HepG2 (cell line): Measurements from ENCODE around the gene MAB21L4. TPM values are rescaled to one million over a fixed set of nuclear protein-coding genes. Genes with fewer than 3 reads are reported as not detected.

Experiments
- AKAP8 ChIP-seq: sonication (generic); formaldehyde crosslinking; IDR thresholded peaks from 2 replicates; pipeline ENCODE4 v1.5.1; 2020; ENCODE audit warnings: mild to moderate bottlenecking, missing genetic modification reagents
- ATF3 ChIP-seq: sonication (generic); formaldehyde crosslinking; IDR thresholded peaks from 2 replicates; pipeline ENCODE4 v1.4.0; 2020; ENCODE audit warnings: missing genetic modification reagents
- DRAP1 ChIP-seq: IDR thresholded peaks from 2 replicates; pipeline ENCODE4 v1.6.1; 2016; ENCODE audit warnings: missing genetic modification reagents, missing compliant biosample characterization
- ELF3 ChIP-seq: IDR thresholded peaks from 2 replicates; pipeline ENCODE4 v1.6.1; 2016; ENCODE audit warnings: missing genetic modification reagents, missing compliant biosample characterization
- FOXO1 ChIP-seq: sonication (generic); formaldehyde crosslinking; IDR thresholded peaks from 2 replicates; pipeline ENCODE4 v1.4.0; 2020; ENCODE audit warnings: missing genetic modification reagents
- IRF2 ChIP-seq: IDR thresholded peaks from 2 replicates; pipeline ENCODE4 v1.6.1; 2018; ENCODE audit warnings: missing genetic modification reagents, missing compliant biosample characterization
- KLF9 ChIP-seq: IDR thresholded peaks from 2 replicates; pipeline ENCODE4 v1.6.1; 2016; ENCODE audit warnings: low read depth
- MTA3 ChIP-seq: sonication (generic); formaldehyde crosslinking; IDR thresholded peaks from 2 replicates; pipeline ENCODE4 v1.4.0; 2020; ENCODE audit warnings: missing genetic modification reagents
- NR1H2 ChIP-seq: sonication (generic); formaldehyde crosslinking; IDR thresholded peaks from 2 replicates; pipeline ENCODE4 v1.8.1; 2022; ENCODE audit warnings: low read depth, missing genetic modification reagents, borderline replicate concordance
- POLR2AphosphoS2 ChIP-seq: IDR thresholded peaks from 2 replicates; pipeline ENCODE4 v1.6.1; 2011; ENCODE audit warnings: low read depth, low read length, improper control_type of control experiment
- RARG ChIP-seq: sonication (generic); formaldehyde crosslinking; IDR thresholded peaks from 2 replicates; pipeline ENCODE4 v1.4.0; 2020; ENCODE audit warnings: low read depth, mild to moderate bottlenecking, missing genetic modification reagents
- RBM39 ChIP-seq: fragments of 200-400 bp; formaldehyde crosslinking; IDR thresholded peaks from one replicate; pipeline ENCODE4 v1.6.1; 2018; ENCODE audit warnings: antibody characterized with exemption, mild to moderate bottlenecking, low read depth, low read length; ENCODE audit not compliant: poor library complexity, severe bottlenecking
- RFXAP ChIP-seq: sonication (generic); formaldehyde crosslinking; IDR thresholded peaks from 2 replicates; pipeline ENCODE4 v1.4.0; 2020; ENCODE audit warnings: missing genetic modification reagents, borderline replicate concordance
- RXRB ChIP-seq: IDR thresholded peaks from 2 replicates; pipeline ENCODE4 v1.6.1; 2016; ENCODE audit warnings: borderline replicate concordance, missing genetic modification reagents, missing compliant biosample characterization
- SNAPC5 ChIP-seq: sonication (generic); formaldehyde crosslinking; IDR thresholded peaks from 2 replicates; pipeline ENCODE4 v1.8.1; 2023; ENCODE audit warnings: mild to moderate bottlenecking, missing genetic modification reagents, borderline replicate concordance
- SOX13 ChIP-seq, 3 experiments: fragments of 450-650 bp in 1 of 3; sonication (generic) in 1 of 3; formaldehyde crosslinking in 1 of 3; IDR thresholded peaks in 2 of 3; conservative IDR thresholded peaks in 1 of 3; 2 replicates each; pipeline versions ENCODE4 v1.5.0 to v1.6.1; 2016 to 2020; ENCODE audit warnings: antibody characterized with exemption in 1 of 3, mild to moderate bottlenecking in 1 of 3, missing compliant biosample characterization in 1 of 3, missing genetic modification reagents in 1 of 3, moderate library complexity in 1 of 3
- SP4 ChIP-seq: sonication (generic); formaldehyde crosslinking; IDR thresholded peaks from 2 replicates; pipeline ENCODE4 v1.8.1; 2023; ENCODE audit warnings: mild to moderate bottlenecking, missing genetic modification reagents
- ZNF276 ChIP-seq: sonication (generic); formaldehyde crosslinking; IDR thresholded peaks from 2 replicates; pipeline ENCODE4 v1.4.0; 2020; ENCODE audit warnings: mild to moderate bottlenecking, low read depth, missing genetic modification reagents
- ZNF337 ChIP-seq: sonication (generic); formaldehyde crosslinking; IDR thresholded peaks from 2 replicates; pipeline ENCODE4 v1.5.1; 2020; ENCODE audit warnings: missing genetic modification reagents, low read depth, mild to moderate bottlenecking, borderline replicate concordance
- ZNF354B ChIP-seq: sonication (generic); formaldehyde crosslinking; IDR thresholded peaks from 2 replicates; pipeline ENCODE4 v1.8.0; 2022; ENCODE audit warnings: mild to moderate bottlenecking, missing genetic modification reagents
- ZNF841 ChIP-seq: sonication (generic); formaldehyde crosslinking; IDR thresholded peaks from 2 replicates; pipeline ENCODE4 v1.8.1; 2023; ENCODE audit warnings: missing genetic modification reagents, borderline replicate concordance
- polyA plus RNA-seq, 8 experiments: library from polyadenylated mRNA; depleted of rRNA in 3 of 8; stranded (reverse) in 7 of 8; unstranded in 1 of 8; fragments of >200 nt; fragmentation: Illumina TruSeq in 4 of 8; extraction: Trizol in 4 of 8; gene quantifications; 2 replicates each; pipeline versions ENCODE4 v1.2.1 to v1.2.3, GENCODE V29; 2011 to 2016; ENCODE audit warnings: low read depth in 4 of 8, missing spikeins in 1 of 8, mixed read lengths in 1 of 8; ENCODE audit not compliant: insufficient read depth in 1 of 8
- total RNA-seq, 5 experiments: library from RNA; depleted of rRNA; stranded (reverse); fragments of >200 nt; fragmentation: Illumina TruSeq; extraction: Trizol; gene quantifications; 2 replicates each; pipeline ENCODE4 v1.2.3, GENCODE V29; 2016; ENCODE audit warnings: low read depth in 1 of 5

The MAB21L4 gene
- total and polyA plus RNA-seq, 2 of the 13 experiments (the other 11 are each of a cell fraction or from before 2014, with no cell fraction given) = 3.0 to 14.0 TPM

- no peak for TF ChIP-seq SOX13 (IDR thresholded peaks at IDR 0.05)
- TF ChIP-seq SOX13 (CRISPR knock-in tag; conservative IDR thresholded peaks at IDR 0.05 in 1 of 2, IDR thresholded peaks at IDR 0.05 in 1 of 2) = peak in 1 of 2 experiments; percentile 29; a peak in 1 of 4 replicates
- TF ChIP-seq SP4 (CRISPR knock-in tag) = peak; percentile 72; the same call in 1 of the 2 replicates
- no peak for TF ChIP-seq FOXO1 (CRISPR knock-in tag)
- no peak for TF ChIP-seq RFXAP (CRISPR knock-in tag)
- no peak for TF ChIP-seq SNAPC5
- no peak for TF ChIP-seq ELF3 (CRISPR knock-in tag)
- no peak for TF ChIP-seq MTA3 (CRISPR knock-in tag)
- TF ChIP-seq DRAP1 = no peak
- TF ChIP-seq RXRB (CRISPR knock-in tag) = peak; percentile 61; the same call in 1 of the 2 replicates
- no peak for TF ChIP-seq RARG (CRISPR knock-in tag)
- no peak for TF ChIP-seq IRF2
- TF ChIP-seq NR1H2 (CRISPR knock-in tag) = no peak
- TF ChIP-seq AKAP8 (CRISPR knock-in tag) = no peak
- no peak for TF ChIP-seq KLF9 (CRISPR knock-in tag)
- no peak for TF ChIP-seq ZNF841 (CRISPR knock-in tag)
- peak; percentile 86 for TF ChIP-seq ZNF276 (CRISPR knock-in tag)
- TF ChIP-seq ATF3 = no peak
- no peak for TF ChIP-seq ZNF337 (CRISPR knock-in tag)
- no peak for TF ChIP-seq RBM39
- TF ChIP-seq ZNF354B = no peak
- no peak for TF ChIP-seq POLR2AphosphoS2
Observed at GRCh38 chr2:240896871-240897692, 1.1 kb upstream of the MAB21L4 start (continued).
